ENCODE data around the gene RBCK1. TPM values are rescaled to one million over a fixed set of nuclear protein-coding genes. Genes with fewer than 3 reads are reported as not detected.

Gene RBCK1
- total RNA-seq, 1 donor from 2014 or later = 100 TPM

DNA sequence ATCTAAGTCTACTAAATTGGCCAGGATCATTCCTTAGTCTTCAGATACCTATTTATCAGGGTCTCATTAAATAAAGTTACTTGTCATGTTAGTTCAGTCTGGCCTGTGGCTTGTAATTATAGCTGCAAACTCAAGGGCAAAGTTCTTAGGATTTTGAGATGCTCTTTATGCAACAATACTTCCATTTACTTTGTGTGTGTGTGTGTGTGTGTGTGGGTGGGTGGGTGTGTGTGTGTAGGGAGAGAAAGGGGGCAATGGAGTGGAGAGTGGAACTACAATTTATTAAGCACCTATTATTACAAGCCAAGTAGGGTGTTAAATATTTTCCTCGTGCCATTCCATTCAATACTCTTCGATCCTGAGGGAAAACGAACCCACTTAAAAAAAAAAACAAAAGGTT is 71.9 kb downstream of the RBCK1 start:
- POLR2A ChIA-PET = no interaction called here
- H3K4me3 Mint-ChIP-seq = no peak overlapping the region
- H3K27me3 Mint-ChIP-seq = no peaks in the 10 kb centered on the region
- no peak for ATAC-seq (ENCODE audit: low read depth)
- TF ChIP-seq, protein P1, sequence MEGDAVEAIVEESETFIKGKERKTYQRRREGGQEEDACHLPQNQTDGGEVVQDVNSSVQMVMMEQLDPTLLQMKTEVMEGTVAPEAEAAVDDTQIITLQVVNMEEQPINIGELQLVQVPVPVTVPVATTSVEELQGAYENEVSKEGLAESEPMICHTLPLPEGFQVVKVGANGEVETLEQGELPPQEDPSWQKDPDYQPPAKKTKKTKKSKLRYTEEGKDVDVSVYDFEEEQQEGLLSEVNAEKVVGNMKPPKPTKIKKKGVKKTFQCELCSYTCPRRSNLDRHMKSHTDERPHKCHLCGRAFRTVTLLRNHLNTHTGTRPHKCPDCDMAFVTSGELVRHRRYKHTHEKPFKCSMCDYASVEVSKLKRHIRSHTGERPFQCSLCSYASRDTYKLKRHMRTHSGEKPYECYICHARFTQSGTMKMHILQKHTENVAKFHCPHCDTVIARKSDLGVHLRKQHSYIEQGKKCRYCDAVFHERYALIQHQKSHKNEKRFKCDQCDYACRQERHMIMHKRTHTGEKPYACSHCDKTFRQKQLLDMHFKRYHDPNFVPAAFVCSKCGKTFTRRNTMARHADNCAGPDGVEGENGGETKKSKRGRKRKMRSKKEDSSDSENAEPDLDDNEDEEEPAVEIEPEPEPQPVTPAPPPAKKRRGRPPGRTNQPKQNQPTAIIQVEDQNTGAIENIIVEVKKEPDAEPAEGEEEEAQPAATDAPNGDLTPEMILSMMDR (IDR thresholded peaks at IDR 0.05) = no peak
- peaks cover 5% of the 10 kb centered on the region for H3K4me1 Mint-ChIP-seq
- DNase-seq = no peak
- intact Hi-C loops (cut with micrococcal nuclease) = no loop called here
- H3K36me3 Mint-ChIP-seq (ENCODE audit: low read depth) = peaks cover 55% of the 10 kb centered on the region
- no peak overlapping the region for H3K27ac Mint-ChIP-seq
- CTCF ChIA-PET = interaction anchor here (1.4 to 2.8 kb wide), 2 partner anchors 118 to 125 kb away, joined by 5 to 43 read pairs; no protein-coding TSS in a partner anchor
- H3K9me3 Mint-ChIP-seq = no peaks in the 10 kb centered on the region

DNA sequence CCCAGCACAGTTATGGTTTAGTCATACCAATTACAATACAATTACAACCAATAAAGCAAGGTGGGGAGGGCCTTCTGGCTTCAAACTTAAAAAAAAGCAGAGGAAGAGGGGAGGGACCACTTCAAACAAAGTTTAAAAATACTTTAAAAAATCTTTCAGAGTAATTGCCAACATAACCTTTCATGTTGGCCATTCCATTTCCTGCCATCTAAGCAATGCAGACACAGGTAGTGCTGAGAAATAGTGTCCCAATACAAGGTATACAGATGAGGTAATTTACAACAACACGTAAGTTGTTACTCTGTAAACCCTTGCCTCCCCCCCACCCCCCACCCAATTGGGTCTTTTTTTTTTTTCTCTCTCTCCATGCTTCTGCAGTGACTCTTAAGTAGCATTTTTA is 73.1 kb downstream of the RBCK1 start:
- no peak overlapping the region for H3K27ac Mint-ChIP-seq
- H3K27me3 Mint-ChIP-seq = no peaks in the 10 kb centered on the region
- CTCF ChIA-PET = interaction anchor here (1.1 to 1.6 kb wide), 2 partner anchors 74 to 99 kb away, joined by 3 read pairs; no protein-coding TSS in a partner anchor
- POLR2A ChIA-PET = no interaction called here
- TF ChIP-seq, protein P1 (IDR thresholded peaks at IDR 0.05) = no peak
- no peaks in the 10 kb centered on the region for H3K9me3 Mint-ChIP-seq
- no peak for ATAC-seq (ENCODE audit: low read depth)
- no peak for DNase-seq
- intact Hi-C loops (cut with micrococcal nuclease) = no loop called here
- H3K36me3 Mint-ChIP-seq (ENCODE audit: low read depth) = peaks cover 66% of the 10 kb centered on the region
- no peak overlapping the region for H3K4me3 Mint-ChIP-seq
- H3K4me1 Mint-ChIP-seq = peaks cover 5% of the 10 kb centered on the region

Other genes starting within 250 kb of the RBCK1 start
- not detected in 2 replicates for gene DEFB128, start 218.6 kb upstream of the RBCK1 start, total RNA-seq
- gene DEFB129, start 181.0 kb upstream of the RBCK1 start, total RNA-seq = not detected in 2 replicates
- gene DEFB132, start 150.6 kb upstream of the RBCK1 start, total RNA-seq = not detected in 2 replicates
- 5.3 and 5.5 TPM in 2 replicates for gene C20orf96, start 117.5 kb upstream of the RBCK1 start, total RNA-seq
- 25.9 and 28.1 TPM in 2 replicates for gene ZCCHC3, start 110.7 kb upstream of the RBCK1 start, total RNA-seq
- 6.1 and 6.2 TPM in 2 replicates for gene SOX12, start 82.7 kb upstream of the RBCK1 start, total RNA-seq
- 7.6 and 12.8 TPM in 2 replicates for gene NRSN2, start 61.2 kb upstream of the RBCK1 start, total RNA-seq
- 13.3 and 14.0 TPM in 2 replicates for gene TRIB3, start 27.5 kb upstream of the RBCK1 start, total RNA-seq
- gene TBC1D20, start 54.2 kb downstream of the RBCK1 start, total RNA-seq = 21.4 and 24.1 TPM in 2 replicates
- 130 and 140 TPM in 2 replicates for gene CSNK2A1, start 135.5 kb downstream of the RBCK1 start, total RNA-seq
- gene TCF15, start 202.0 kb downstream of the RBCK1 start, total RNA-seq = not detected in 2 replicates
- 6.1 and 7.4 TPM in 2 replicates for gene SRXN1, start 244.9 kb downstream of the RBCK1 start, total RNA-seq

Data from activated B cell treated with CpG ODN at 0.5 μM for 24 hours (primary cell).